IMR-90 (cell line): ENCODE measurements around the gene IRS2. TPM values are rescaled to one million over a fixed set of nuclear protein-coding genes. Genes with fewer than 3 reads are reported as not detected.

ENCODE experiments used
- ATAC-seq: fragments of 200-7000 bp; cut with Tn5 transposase; 2 replicates; pipeline ENCODE4 v1.9.1; 2020; ENCODE audit warnings: low read depth, mild to moderate bottlenecking, moderate library complexity
- BruUV-seq: library from RNA; stranded (reverse); fragments of 400-500 nt; replicated peaks from 2 replicates; lab custom pipeline; 2021; lab: Mats Ljungman, UMichigan
- CTCF ChIA-PET: fragments of 300-600 bp; formaldehyde crosslinking; extraction: SDS; loops from one replicate; lab custom pipeline; 2021; ENCODE audit warnings: antibody characterized with exemption; lab: Yijun Ruan, JAX
- POLR2A ChIA-PET: fragments of 300-600 bp; sonication (Branson Sonifier 250); formaldehyde crosslinking; loops from one replicate; lab custom pipeline; 2022; ENCODE audit warnings: antibody characterized with exemption; ENCODE audit not compliant: unreplicated experiment; lab: Charles Lee
- DNase-seq: peaks from one replicate; pipeline ENCODE4 v3.0.0; 2013
- H2AFZ ChIP-seq: replicated peaks from 2 replicates; pipeline ENCODE3; 2013; ENCODE audit warnings: low read length, mild to moderate bottlenecking; ENCODE audit not compliant: poor library complexity
- H2AK5ac ChIP-seq: 2 replicates; pipeline ENCODE4 v1.6.1; 2013; ENCODE audit warnings: low read depth, low read length, inconsistent platforms
- H2AK9ac ChIP-seq: replicated peaks from 2 replicates; pipeline ENCODE3; 2013; ENCODE audit warnings: mild to moderate bottlenecking, low read depth, low read length, moderate library complexity; ENCODE audit not compliant: poor library complexity
- H2BK120ac ChIP-seq: 2 replicates; pipeline ENCODE4 v1.6.1; 2013; ENCODE audit warnings: low read depth, low read length, inconsistent platforms
- H2BK15ac ChIP-seq: 3 replicates; pipeline ENCODE4 v1.6.1; 2013; ENCODE audit warnings: low read depth, low read length, inconsistent platforms
- H2BK20ac ChIP-seq: 2 replicates; pipeline ENCODE4 v1.6.1; 2013; ENCODE audit warnings: low read depth, mild to moderate bottlenecking, inconsistent platforms, low read length, moderate library complexity
- H2BK5ac ChIP-seq: 2 replicates; pipeline ENCODE4 v1.6.1; 2013; ENCODE audit warnings: mild to moderate bottlenecking, low read depth, low read length, inconsistent platforms; ENCODE audit not compliant: poor library complexity, severe bottlenecking
- H3K14ac ChIP-seq: replicated peaks from 2 replicates; pipeline ENCODE4 v1.6.1; 2013; ENCODE audit warnings: low read depth, low read length, inconsistent platforms
- H3K18ac ChIP-seq: 2 replicates; pipeline ENCODE4 v1.6.1; 2013; ENCODE audit warnings: low read depth, low read length, control low read depth
- H3K23ac ChIP-seq: 2 replicates; pipeline ENCODE4 v1.6.1; 2013; ENCODE audit warnings: low read depth, low read length, inconsistent platforms
- H3K27ac ChIP-seq: 2 replicates; pipeline ENCODE4 v1.5.1; 2013; ENCODE audit warnings: mild to moderate bottlenecking, control low read depth, low read length; ENCODE audit not compliant: insufficient read depth
- H3K27me3 ChIP-seq: 2 replicates; pipeline ENCODE4 v1.6.1; 2013; ENCODE audit warnings: low read length; ENCODE audit not compliant: control insufficient read depth, insufficient read depth
- H3K36me3 ChIP-seq: 2 replicates; pipeline ENCODE4 v1.6.1; 2013; ENCODE audit warnings: low read length, mixed read lengths; ENCODE audit not compliant: control insufficient read depth, insufficient read depth
- H3K4ac ChIP-seq: 2 replicates; pipeline ENCODE4 v1.6.1; 2013; ENCODE audit warnings: low read depth, low read length, inconsistent platforms
- H3K4me1 ChIP-seq: 2 replicates; pipeline ENCODE4 v1.6.1; 2013; ENCODE audit warnings: low read length, mixed read lengths; ENCODE audit not compliant: control insufficient read depth, insufficient read depth
- H3K4me2 ChIP-seq: 2 replicates; pipeline ENCODE4 v1.6.1; 2013; ENCODE audit warnings: low read depth, mild to moderate bottlenecking, control low read depth, low read length, moderate library complexity
- H3K4me3 ChIP-seq: 2 replicates; pipeline ENCODE4 v1.5.1; 2013; ENCODE audit warnings: low read depth, mild to moderate bottlenecking, control low read depth, low read length, moderate library complexity; ENCODE audit not compliant: insufficient read depth
- H3K56ac ChIP-seq: 2 replicates; pipeline ENCODE4 v1.6.1; 2013; ENCODE audit warnings: low read length, inconsistent platforms; ENCODE audit not compliant: insufficient read depth; ENCODE audit errors: extremely low read depth
- H3K79me1 ChIP-seq, 2 experiments: 2 replicates each; pipeline ENCODE4 v1.6.1; 2013; ENCODE audit warnings: low read length in 2 of 2, inconsistent platforms in 1 of 2, low read depth in 1 of 2
- H3K9ac ChIP-seq: 2 replicates; pipeline ENCODE4 v1.6.1; 2013; ENCODE audit warnings: low read depth, low read length, control low read depth
- H3K9me1 ChIP-seq: 2 replicates; pipeline ENCODE4 v1.6.1; 2013; ENCODE audit warnings: low read length, inconsistent platforms; ENCODE audit not compliant: insufficient read depth
- H3K9me3 ChIP-seq: 2 replicates; pipeline ENCODE4 v1.6.1; 2013; ENCODE audit warnings: low read length; ENCODE audit not compliant: control insufficient read depth, insufficient read depth
- H4K20me1 ChIP-seq: 2 replicates; pipeline ENCODE4 v1.6.1; 2013; ENCODE audit warnings: low read length, inconsistent platforms; ENCODE audit not compliant: insufficient read depth
- H4K5ac ChIP-seq: 2 replicates; pipeline ENCODE4 v1.6.1; 2013; ENCODE audit warnings: mild to moderate bottlenecking, low read depth, low read length, control low read depth
- H4K8ac ChIP-seq, 2 experiments: 2 replicates each; pipeline ENCODE4 v1.6.1; 2013; ENCODE audit warnings: low read depth in 2 of 2, low read length in 2 of 2, control low read depth in 1 of 2, inconsistent platforms in 1 of 2
- H4K91ac ChIP-seq: 2 replicates; pipeline ENCODE4 v1.6.1; 2013; ENCODE audit warnings: low read depth, low read length, inconsistent platforms; ENCODE audit not compliant: insufficient read depth
- FOS ChIP-seq: fragments of 150-350 bp; IDR thresholded peaks from 2 replicates; pipeline ENCODE4 v1.6.1; 2016; ENCODE audit warnings: low read depth, low read length
- RCOR1 ChIP-seq: IDR thresholded peaks from 2 replicates; pipeline ENCODE4 v1.6.1; 2012; ENCODE audit warnings: mild to moderate bottlenecking, low read length, improper control_type of control experiment; ENCODE audit not compliant: insufficient replicate concordance
- whole genome bisulfite sequencing, 2 experiments: methylation state at CpG; one replicate each; pipeline versions ENCODE4 v1.1.5 to v1.1.7; 2013; ENCODE audit warnings: missing lambda C conversion rate in 2 of 2; ENCODE audit not compliant: insufficient read length in 1 of 2; ENCODE audit errors: extremely low coverage in 2 of 2; 5-methylcytosine and 5-hydroxymethylcytosine counted together
- dilution Hi-C: fragments of 300-500 bp; cut with HindIII; formaldehyde crosslinking; loops from one replicate; pipeline ENCODE4 v1.14.3; 2018; ENCODE audit warnings: low sequenced_read_pairs; ENCODE audit not compliant: unreplicated experiment
- in situ Hi-C: fragments of 300-500 bp; cut with MboI; formaldehyde crosslinking; loops from 3 replicates; pipeline ENCODE4 v1.14.3; 2019; ENCODE audit warnings: low sequenced_read_pairs, inconsistent platforms, mixed read lengths
- intact Hi-C: fragments of 100-400 bp; cut with micrococcal nuclease; formaldehyde crosslinking; loops from 2 replicates; pipeline ENCODE4 v1.10.0; 2022
- polyA plus RNA-seq, 3 experiments: library from polyadenylated mRNA; depleted of rRNA; stranded (reverse); fragments of >200 nt; gene quantifications; 2 replicates each; pipeline ENCODE4 v1.2.3, GENCODE V29; 2012; ENCODE audit warnings: low replicate concordance in 1 of 3
- total RNA-seq: library from RNA; depleted of rRNA; stranded (reverse); fragments of >200 nt; gene quantifications from 2 replicates; pipeline ENCODE4 v1.2.3, GENCODE V29; 2012
- TF ChIP-seq, protein P1 (sequence below): conservative IDR thresholded peaks from 2 replicates; pipeline ENCODE4 v1.5.1; 2012; ENCODE audit warnings: mild to moderate bottlenecking, low read depth, low read length, improper control_type of control experiment
- TF ChIP-seq, protein P2 (sequence below): fragments of 150-350 bp; IDR thresholded peaks from 2 replicates; pipeline ENCODE4 v1.6.1; 2016; ENCODE audit warnings: low read depth, mild to moderate bottlenecking, low read length, moderate library complexity, borderline replicate concordance

Gene IRS2
- total and polyA plus RNA-seq, 2 of the 4 experiments (the other 2 are of a cell fraction) = 0.36 to 1.4 TPM

DNA sequence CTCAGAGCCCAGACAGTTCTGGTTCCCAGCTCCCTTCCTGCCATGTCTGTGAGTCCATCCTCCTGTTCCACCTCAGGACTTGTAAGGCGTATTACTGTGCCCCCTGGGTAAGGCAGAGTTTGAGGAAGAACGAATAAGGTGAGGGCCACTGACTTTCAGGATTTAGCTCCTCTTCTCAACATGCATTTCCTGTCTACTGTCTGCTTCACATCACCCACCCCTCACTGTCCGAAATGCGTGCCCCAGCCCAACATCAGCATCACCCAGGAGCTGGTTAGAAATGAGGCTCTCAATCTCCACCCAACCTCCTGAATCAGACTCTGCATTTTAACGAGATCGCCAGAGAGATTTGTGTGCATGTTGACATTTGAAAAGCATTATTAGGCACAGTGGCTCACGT is 44.4 kb downstream of the IRS2 start:
- CTCF ChIA-PET = no interaction called here
- H3K23ac ChIP-seq = no peak overlapping the region
- no peak overlapping the region for H2BK120ac ChIP-seq
- intact Hi-C loops = loop anchor here (10.0 kb wide), 1 partner anchor 487 kb away; no protein-coding TSS in a partner anchor
- no peak overlapping the region for H2BK5ac ChIP-seq
- no peak overlapping the region for H2AK9ac ChIP-seq
- no peak overlapping the region for H3K4me3 ChIP-seq
- H3K9ac ChIP-seq = no peak overlapping the region
- no peaks in the 10 kb centered on the region for H3K79me1 ChIP-seq
- no peak overlapping the region for H3K4ac ChIP-seq
- no peaks in the 10 kb centered on the region for H3K36me3 ChIP-seq
- H2BK20ac ChIP-seq = no peak overlapping the region
- peaks cover 3% of the 10 kb centered on the region; the same call in 1 of the 2 replicates for H3K4me1 ChIP-seq
- peak overlapping the region; percentile 37 for H2AFZ ChIP-seq
- H3K27me3 ChIP-seq = peaks cover 22% of the 10 kb centered on the region
- ATAC-seq (no peak), DNase-seq (no peak)
- no peak overlapping the region for H4K8ac ChIP-seq
- no peak overlapping the region for H3K14ac ChIP-seq
- no peak overlapping the region for H3K27ac ChIP-seq
- H4K5ac ChIP-seq = no peak overlapping the region
- H3K9me1 ChIP-seq = no peaks in the 10 kb centered on the region
- no peak overlapping the region for H4K91ac ChIP-seq
- no peak overlapping the region for H2AK5ac ChIP-seq
- POLR2A ChIA-PET = no interaction called here
- H3K9me3 ChIP-seq = no peaks in the 10 kb centered on the region
- WGBS, 2 experiments = 100% methylated on average over 1 of the region's 7 CpGs; no CpG with 5 or more reads in 1 of the 2 experiments
- no peak overlapping the region for H3K56ac ChIP-seq
- 0 out of 2 replicates have a peak, but pooled peaks cover 3% of the 10 kb centered on the region for H4K20me1 ChIP-seq
- H3K18ac ChIP-seq = no peak overlapping the region
- dilution Hi-C loops = no loop called here
- in situ Hi-C loops = no loop called here
- no peak overlapping the region for H3K4me2 ChIP-seq
- BruUV-seq = no TSS peak
- H2BK15ac ChIP-seq = no peak overlapping the region
- TF ChIP-seq, protein P1, sequence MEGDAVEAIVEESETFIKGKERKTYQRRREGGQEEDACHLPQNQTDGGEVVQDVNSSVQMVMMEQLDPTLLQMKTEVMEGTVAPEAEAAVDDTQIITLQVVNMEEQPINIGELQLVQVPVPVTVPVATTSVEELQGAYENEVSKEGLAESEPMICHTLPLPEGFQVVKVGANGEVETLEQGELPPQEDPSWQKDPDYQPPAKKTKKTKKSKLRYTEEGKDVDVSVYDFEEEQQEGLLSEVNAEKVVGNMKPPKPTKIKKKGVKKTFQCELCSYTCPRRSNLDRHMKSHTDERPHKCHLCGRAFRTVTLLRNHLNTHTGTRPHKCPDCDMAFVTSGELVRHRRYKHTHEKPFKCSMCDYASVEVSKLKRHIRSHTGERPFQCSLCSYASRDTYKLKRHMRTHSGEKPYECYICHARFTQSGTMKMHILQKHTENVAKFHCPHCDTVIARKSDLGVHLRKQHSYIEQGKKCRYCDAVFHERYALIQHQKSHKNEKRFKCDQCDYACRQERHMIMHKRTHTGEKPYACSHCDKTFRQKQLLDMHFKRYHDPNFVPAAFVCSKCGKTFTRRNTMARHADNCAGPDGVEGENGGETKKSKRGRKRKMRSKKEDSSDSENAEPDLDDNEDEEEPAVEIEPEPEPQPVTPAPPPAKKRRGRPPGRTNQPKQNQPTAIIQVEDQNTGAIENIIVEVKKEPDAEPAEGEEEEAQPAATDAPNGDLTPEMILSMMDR = no peak
- no peak for TF ChIP-seq FOS
- TF ChIP-seq, protein P2, sequence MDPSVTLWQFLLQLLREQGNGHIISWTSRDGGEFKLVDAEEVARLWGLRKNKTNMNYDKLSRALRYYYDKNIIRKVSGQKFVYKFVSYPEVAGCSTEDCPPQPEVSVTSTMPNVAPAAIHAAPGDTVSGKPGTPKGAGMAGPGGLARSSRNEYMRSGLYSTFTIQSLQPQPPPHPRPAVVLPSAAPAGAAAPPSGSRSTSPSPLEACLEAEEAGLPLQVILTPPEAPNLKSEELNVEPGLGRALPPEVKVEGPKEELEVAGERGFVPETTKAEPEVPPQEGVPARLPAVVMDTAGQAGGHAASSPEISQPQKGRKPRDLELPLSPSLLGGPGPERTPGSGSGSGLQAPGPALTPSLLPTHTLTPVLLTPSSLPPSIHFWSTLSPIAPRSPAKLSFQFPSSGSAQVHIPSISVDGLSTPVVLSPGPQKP = no peak
- no peak for TF ChIP-seq RCOR1
